B cell (primary cell): ENCODE measurements around the gene PLD5. TPM values are rescaled to one million over a fixed set of nuclear protein-coding genes. Genes with fewer than 3 reads are reported as not detected.
"Not testable (repeated sequence)": the region's sequence is repeated elsewhere in the genome, so short reads cannot be mapped to it uniquely, and the experiment has no call there.

Experiments
- ATAC-seq: fragments of 200-7000 bp; cut with Tn5 transposase; one replicate; pipeline ENCODE4 v1.10.0; 2021; ENCODE audit warnings: low read depth, mild to moderate bottlenecking, moderate number of reproducible peaks, moderate library complexity
- CTCF ChIA-PET: fragments of 350-600 bp; sonication (Branson Sonifier 250); formaldehyde crosslinking; loops from one replicate; lab custom pipeline; 2021; ENCODE audit warnings: antibody characterized with exemption, inconsistent platforms; lab: Charles Lee
- POLR2A ChIA-PET: fragments of 350-600 bp; sonication (Branson Sonifier 250); formaldehyde crosslinking; loops from one replicate; lab custom pipeline; 2021; ENCODE audit warnings: antibody characterized with exemption; lab: Charles Lee
- DNase-seq: peaks from one replicate; pipeline ENCODE4 v3.0.0; 2013
- H2AFZ ChIP-seq: 2 replicates; pipeline ENCODE4 v1.6.1; 2012; ENCODE audit warnings: mild to moderate bottlenecking, low read depth, low read length; ENCODE audit not compliant: insufficient read depth, poor library complexity, severe bottlenecking
- H3K27ac ChIP-seq, 2 donors: 1 replicate in 1 of 2; 2 replicates in 1 of 2; pipeline ENCODE4 v1.5.1; 2012 to 2013; ENCODE audit warnings: low read length in 2 of 2, mild to moderate bottlenecking in 2 of 2, moderate library complexity in 1 of 2
- H3K27me3 ChIP-seq, 4 experiments: fragments of 200-600 bp in 1 of 4; sonication (generic) in 1 of 4; replicated peaks in 1 of 4; 1 replicate in 2 of 4; 2 replicates in 2 of 4; pipeline versions ENCODE4 v1.6.1 to v1.7.0; 2013 to 2016; ENCODE audit warnings: low read length in 3 of 4, mild to moderate bottlenecking in 2 of 4, mixed read lengths in 1 of 4, moderate library complexity in 1 of 4; ENCODE audit not compliant: insufficient read depth in 4 of 4, control insufficient read depth in 3 of 4; ENCODE audit errors: control extremely low read depth in 1 of 4
- H3K36me3 ChIP-seq, 2 experiments: replicated peaks in 1 of 2; 1 replicate in 1 of 2; 2 replicates in 1 of 2; pipeline versions ENCODE4 v1.6.1 to v1.7.1; 2013; ENCODE audit warnings: low read length in 1 of 2; ENCODE audit not compliant: insufficient read depth in 2 of 2, control insufficient read depth in 1 of 2; ENCODE audit errors: control extremely low read depth in 1 of 2, extremely low read depth in 1 of 2
- H3K4me1 ChIP-seq, 2 donors: fragments of 200-600 bp in 1 of 2; sonication (generic) in 1 of 2; 1 replicate in 1 of 2; 2 replicates in 1 of 2; pipeline versions ENCODE4 v1.5.1 to v1.6.1; 2013 to 2017; ENCODE audit warnings: low read length in 2 of 2; ENCODE audit not compliant: control insufficient read depth in 2 of 2, insufficient read depth in 2 of 2
- H3K4me2 ChIP-seq: replicated peaks from 2 replicates; pipeline ENCODE3; 2012; ENCODE audit warnings: mild to moderate bottlenecking, low read depth, low read length; ENCODE audit not compliant: poor library complexity, severe bottlenecking
- H3K4me3 ChIP-seq, 5 experiments: fragments of 200-600 bp in 1 of 5; sonication (generic) in 1 of 5; 1 replicate in 3 of 5; 2 replicates in 2 of 5; pipeline versions ENCODE4 v1.5.1 to v1.7.0; 2011 to 2016; ENCODE audit warnings: low read length in 4 of 5, mild to moderate bottlenecking in 4 of 5, low read depth in 2 of 5, control low read depth in 1 of 5, moderate library complexity in 1 of 5; ENCODE audit not compliant: insufficient read depth in 1 of 5; ENCODE audit errors: control extremely low read depth in 1 of 5, extremely low read depth in 1 of 5
- H3K79me2 ChIP-seq: fragments of 200-600 bp; sonication (generic); one replicate; pipeline ENCODE4 v1.6.0; 2016; ENCODE audit warnings: low read length; ENCODE audit not compliant: control insufficient read depth, insufficient read depth
- H3K9ac ChIP-seq: fragments of 200-600 bp; sonication (generic); 2 replicates; pipeline ENCODE4 v1.6.1; 2017; ENCODE audit warnings: mild to moderate bottlenecking, low read length, moderate library complexity
- H3K9me3 ChIP-seq, 3 donors: one replicate each; pipeline versions ENCODE4 v1.6.1 to v1.7.1; 2013; ENCODE audit warnings: low read length in 2 of 3; ENCODE audit not compliant: control insufficient read depth in 2 of 3, insufficient read depth in 1 of 3; ENCODE audit errors: control extremely low read depth in 1 of 3
- H4K20me1 ChIP-seq: 2 replicates; pipeline ENCODE4 v1.6.0; 2012; ENCODE audit warnings: mild to moderate bottlenecking, low read length; ENCODE audit not compliant: insufficient read depth, control insufficient read depth, poor library complexity, severe bottlenecking
- H3K27ac Mint-ChIP-seq: one replicate; pipeline ENCODE4 v1.8.0; 2021; ENCODE audit warnings: mixed read lengths
- H3K27me3 Mint-ChIP-seq: one replicate; pipeline ENCODE4 v1.8.0; 2021; ENCODE audit warnings: mixed read lengths
- H3K4me1 Mint-ChIP-seq: one replicate; pipeline ENCODE4 v1.8.0; 2021; ENCODE audit warnings: mixed read lengths
- H3K4me3 Mint-ChIP-seq: one replicate; pipeline ENCODE4 v1.8.0; 2021; ENCODE audit warnings: mixed read lengths
- H3K9me3 Mint-ChIP-seq: one replicate; pipeline ENCODE4 v1.8.0; 2022; ENCODE audit warnings: mixed read lengths; ENCODE audit not compliant: insufficient read depth
- CTCF ChIP-seq: fragments of 200-600 bp; IDR thresholded peaks from one replicate; pipeline ENCODE4 v1.8.0; 2022; ENCODE audit warnings: antibody characterized with exemption, mild to moderate bottlenecking
- EZH2 ChIP-seq: IDR thresholded peaks from 2 replicates; pipeline ENCODE4 v1.6.1; 2012; ENCODE audit warnings: borderline replicate concordance, low read depth, mild to moderate bottlenecking, moderate library complexity, low read length; ENCODE audit not compliant: insufficient read depth, poor library complexity, severe bottlenecking
- WGBS: methylation state at CpG from one replicate; pipeline ENCODE4 v1.1.5; 2013; ENCODE audit warnings: missing lambda C conversion rate; ENCODE audit not compliant: insufficient coverage; 5-methylcytosine and 5-hydroxymethylcytosine counted together
- intact Hi-C: fragments of 100-400 bp; cut with micrococcal nuclease; formaldehyde crosslinking; loops from one replicate; pipeline ENCODE4 v1.10.0; 2022
- polyA plus RNA-seq: library from polyadenylated mRNA; depleted of rRNA; stranded (reverse); fragments of >200 nt; gene quantifications from 2 replicates; pipeline ENCODE4 v1.2.3, GENCODE V29; 2012
- total RNA-seq, 2 donors: library from RNA; stranded (reverse); fragments of 120-200 nt in 1 of 2; gene quantifications; 1 replicate in 1 of 2; 2 replicates in 1 of 2; pipeline versions ENCODE4 v1.2.3 to v1.2.4, GENCODE V29; 2013 to 2022

PLD5 gene
- total and polyA plus RNA-seq, 2 donors (not counting 1 experiment from before 2014, with no cell fraction given): 0.37 to 1.9 TPM

- H3K9me3 Mint-ChIP-seq: no peaks in the 10 kb centered on the region
- DNase-seq: no peak
- no peak for ATAC-seq
- Histone ChIP-seq H3K9ac (no peak overlapping the region), H2AFZ (no peak overlapping the region), H4K20me1 (no peaks in the 10 kb centered on the region), H3K27me3 (no peaks in the 10 kb centered on the region), H3K4me3 (no peak overlapping the region), H3K36me3 (no peaks in the 10 kb centered on the region), H3K79me2 (no peaks in the 10 kb centered on the region), H3K9me3 (peaks cover 0 to 4% (median 0%) of the 10 kb centered on the region in 3 donors), H3K4me2 (no peak overlapping the region), H3K4me1 (no peaks in the 10 kb centered on the region), H3K27ac (no peak overlapping the region)
- no peak for TF ChIP-seq CTCF
- no peak for TF ChIP-seq EZH2
- H3K27ac Mint-ChIP-seq: no peak overlapping the region
- no peaks in the 10 kb centered on the region for H3K4me1 Mint-ChIP-seq
- no peaks in the 10 kb centered on the region for H3K27me3 Mint-ChIP-seq
- 70% methylated on average over 3 of the region's 3 CpGs for WGBS
- intact Hi-C loops: no loop called here
- POLR2A ChIA-PET: no interaction called here
- no peak overlapping the region for H3K4me3 Mint-ChIP-seq
- CTCF ChIA-PET: no interaction called here
These were observed 462.2 kb downstream of the PLD5 start for GRCh38 chr1:242062271-242062670.

GRCh38 chr1:242059976-242060375 lies 464.5 kb downstream of the PLD5 start:
- Mint-ChIP-seq H3K27me3 (no peaks in the 10 kb centered on the region), H3K4me3 (no peak overlapping the region), H3K4me1 (no peaks in the 10 kb centered on the region), H3K9me3 (no peaks in the 10 kb centered on the region), H3K27ac (no peak overlapping the region)
- DNase-seq (no peak), ATAC-seq (no peak)
- Histone ChIP-seq H3K79me2 (no peaks in the 10 kb centered on the region), H3K9me3 (peaks cover 0 to 4% (median 0%) of the 10 kb centered on the region in 3 donors), H3K4me2 (no peak overlapping the region), H3K27me3 (no peaks in the 10 kb centered on the region), H3K36me3 (no peaks in the 10 kb centered on the region), H2AFZ (no peak overlapping the region), H3K9ac (no peak overlapping the region), H4K20me1 (no peaks in the 10 kb centered on the region), H3K4me1 (no peaks in the 10 kb centered on the region), H3K4me3 (no peak overlapping the region), H3K27ac (no peak overlapping the region)
- CTCF ChIA-PET: no interaction called here
- TF ChIP-seq CTCF: no peak
- intact Hi-C loops: no loop called here
- POLR2A ChIA-PET: no interaction called here
- WGBS: 85% methylated on average over 8 of the region's 11 CpGs

GRCh38 chr1:242058582-242058981 lies 465.9 kb downstream of the PLD5 start:
- intact Hi-C loops: not testable (repeated sequence)

More at GRCh38 chr1:242058582-242058981, 465.9 kb downstream of the PLD5 start:
- H3K27ac Mint-ChIP-seq, H3K27ac ChIP-seq, H3K4me1 Mint-ChIP-seq, H3K9me3 Mint-ChIP-seq, H3K27me3 ChIP-seq, H3K27me3 Mint-ChIP-seq, H4K20me1 ChIP-seq, H3K4me2 ChIP-seq, H3K9ac ChIP-seq, POLR2A ChIA-PET, H3K9me3 ChIP-seq, H3K4me3 ChIP-seq, H3K36me3 ChIP-seq, CTCF ChIA-PET, ATAC-seq, H2AFZ ChIP-seq, H3K4me3 Mint-ChIP-seq, H3K79me2 ChIP-seq, H3K4me1 ChIP-seq, DNase-seq: not testable (repeated sequence)
- 60% methylated on average over 1 of the region's 4 CpGs for WGBS
